CMK (cell line): ENCODE results near the gene NOS1AP.

Experiments used
- DNase-seq: peaks from one replicate; pipeline ENCODE4 v3.0.0-alpha.2; 2010; ENCODE audit warnings: low read depth

NOS1AP gene

DNA sequence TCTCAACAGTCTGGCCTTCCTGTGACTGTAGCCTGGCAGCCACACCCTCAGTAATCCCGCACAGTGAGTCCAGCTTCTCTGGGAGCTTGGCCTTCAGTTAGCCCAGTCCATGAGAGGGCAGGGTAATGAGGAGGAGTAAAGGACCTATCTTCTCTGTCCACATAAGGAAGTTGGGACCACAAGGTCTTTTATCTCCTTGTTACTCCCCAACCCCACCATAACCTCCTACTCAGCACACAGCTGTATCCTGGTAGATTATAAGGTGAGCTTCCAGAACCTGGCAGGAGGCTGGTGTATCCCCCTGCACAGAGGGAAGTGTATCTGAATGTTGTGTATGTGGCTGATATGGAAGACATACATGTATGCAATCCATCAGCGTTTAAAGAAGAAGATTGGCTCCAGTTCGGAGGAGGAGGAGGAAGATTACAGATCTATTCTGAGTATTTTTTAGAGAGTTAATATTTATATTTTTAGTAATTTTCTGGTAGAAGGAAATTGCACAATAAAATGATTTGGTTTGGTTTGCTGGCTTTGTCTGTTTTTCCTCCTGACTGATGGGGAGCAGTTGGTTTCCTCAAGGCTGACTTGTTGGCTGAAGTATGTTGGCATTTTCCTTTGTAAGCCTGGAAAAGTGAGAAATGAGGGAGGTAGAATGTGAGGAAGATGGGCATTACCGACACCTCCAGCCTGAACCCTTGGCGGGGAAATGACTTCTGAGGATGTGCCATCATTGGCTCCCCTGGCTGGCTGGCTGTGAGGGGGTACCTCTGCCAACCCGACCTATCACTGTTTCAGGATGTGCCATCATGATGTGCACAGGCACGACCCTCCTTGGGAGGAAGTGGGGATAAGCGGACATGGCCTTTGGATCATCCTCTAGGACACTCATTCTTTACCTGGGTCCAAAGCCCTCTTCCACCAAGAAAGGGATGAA, 317.1 kb downstream of the NOS1AP start:
- peak; percentile 96 for DNase-seq

GRCh38 chr1:162387226-162388082, 318.0 kb downstream of the NOS1AP start:
- no peak for DNase-seq

- DNase-seq, result no peak
Observed at GRCh38 chr1:162388083-162388594, 318.6 kb downstream of the NOS1AP start.

DNA sequence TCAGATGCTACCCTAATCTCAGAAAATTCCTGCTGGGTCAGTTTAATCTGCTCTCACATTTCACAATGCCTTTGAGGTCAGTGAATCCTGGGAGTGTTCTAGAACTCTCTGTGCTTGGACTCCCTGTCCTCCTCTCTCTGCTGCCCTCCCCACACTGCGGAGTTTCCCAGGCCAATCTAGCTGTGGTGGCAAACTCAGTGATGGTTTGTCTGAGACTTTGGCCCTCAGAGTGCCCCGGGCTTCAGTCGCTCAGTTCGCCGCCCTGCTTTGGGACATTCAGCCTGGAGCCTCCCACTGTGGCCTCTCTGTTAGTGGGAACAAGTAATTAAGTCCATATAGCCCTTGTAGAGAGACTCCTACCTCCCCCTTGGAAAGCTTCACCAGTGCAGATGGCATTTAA, 319.1 kb downstream of the NOS1AP start:
- DNase-seq, result no peak

DNA sequence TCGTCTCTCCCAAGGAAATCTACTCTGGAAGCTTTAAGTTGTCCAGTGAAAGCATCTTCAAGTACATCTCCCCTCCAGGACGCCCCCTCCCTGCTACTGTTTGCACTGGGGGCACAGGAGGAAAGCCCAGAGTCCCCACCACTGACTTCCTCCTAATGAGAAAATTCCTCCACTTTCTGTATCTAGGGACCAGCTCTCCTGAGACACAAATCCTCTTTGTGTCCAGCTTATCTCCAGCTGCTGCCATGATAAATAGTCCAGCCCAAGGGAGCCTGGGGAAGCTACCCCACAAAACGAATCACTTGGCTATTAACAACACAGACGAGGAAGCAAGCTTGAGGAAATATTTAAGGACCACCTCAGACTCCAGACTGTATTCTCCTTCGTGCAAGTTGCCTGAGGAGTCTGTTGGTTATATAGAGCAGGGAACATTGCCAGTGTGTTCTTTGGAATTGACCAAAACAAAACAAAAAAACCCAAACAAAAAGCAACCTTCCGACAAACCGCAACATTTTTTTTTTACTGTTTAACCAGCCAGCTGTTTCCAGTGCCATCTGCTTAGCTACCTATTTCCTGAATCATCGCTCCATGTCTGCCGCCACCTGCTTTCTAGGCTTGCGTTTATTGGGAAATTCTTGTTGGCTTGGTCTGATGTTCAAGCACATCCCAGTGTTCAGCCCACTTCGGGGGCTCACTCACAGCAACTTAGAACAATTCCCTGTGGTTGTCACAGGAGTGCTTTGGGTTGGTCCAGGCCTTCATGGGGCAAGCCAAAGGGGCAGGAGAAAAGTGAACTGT, 319.7 kb downstream of the NOS1AP start:
- DNase-seq, result no peak

GRCh38 chr1:162389971-162390370, 320.5 kb downstream of the NOS1AP start:
- no peak for DNase-seq

- DNase-seq, result no peak
Observed at GRCh38 chr1:162390396-162391185, 321.1 kb downstream of the NOS1AP start.

DNA sequence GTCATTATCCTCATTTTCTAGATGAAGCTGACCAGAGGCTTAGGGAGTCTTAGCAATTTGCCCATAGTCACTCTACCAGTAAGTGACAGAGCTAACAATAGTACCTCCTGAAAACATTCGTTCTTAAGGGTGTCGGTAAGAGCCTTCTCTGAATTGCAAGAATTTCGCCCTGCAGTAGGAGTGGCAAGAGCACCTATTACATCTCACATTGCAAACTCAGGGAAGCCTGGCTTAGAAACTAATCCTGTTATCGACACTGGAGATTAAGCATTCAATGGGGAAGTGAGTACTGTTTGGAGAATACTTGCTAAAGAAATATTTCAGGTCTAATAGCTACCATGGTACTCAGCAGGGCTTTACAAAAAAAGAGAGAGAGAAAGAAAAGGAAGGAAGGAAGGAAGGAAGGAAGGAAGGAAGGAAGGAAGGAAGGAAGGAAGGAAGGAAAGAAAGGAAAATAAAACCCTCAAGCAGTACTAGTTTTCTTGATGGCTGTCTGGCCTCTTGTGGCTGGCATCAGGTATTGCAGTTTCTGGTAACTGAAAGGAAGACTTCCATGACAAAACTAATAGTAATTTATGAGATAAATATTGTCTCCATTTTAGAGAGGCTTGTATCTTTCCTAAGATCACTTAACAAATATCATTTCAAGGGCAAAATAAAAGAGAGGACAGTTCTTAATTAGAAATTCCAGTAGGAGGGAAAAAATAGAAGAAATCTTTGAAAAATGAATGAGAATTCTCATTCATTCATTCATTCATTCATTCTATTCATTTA, 322.5 kb downstream of the NOS1AP start:
- no peak for DNase-seq

DNA sequence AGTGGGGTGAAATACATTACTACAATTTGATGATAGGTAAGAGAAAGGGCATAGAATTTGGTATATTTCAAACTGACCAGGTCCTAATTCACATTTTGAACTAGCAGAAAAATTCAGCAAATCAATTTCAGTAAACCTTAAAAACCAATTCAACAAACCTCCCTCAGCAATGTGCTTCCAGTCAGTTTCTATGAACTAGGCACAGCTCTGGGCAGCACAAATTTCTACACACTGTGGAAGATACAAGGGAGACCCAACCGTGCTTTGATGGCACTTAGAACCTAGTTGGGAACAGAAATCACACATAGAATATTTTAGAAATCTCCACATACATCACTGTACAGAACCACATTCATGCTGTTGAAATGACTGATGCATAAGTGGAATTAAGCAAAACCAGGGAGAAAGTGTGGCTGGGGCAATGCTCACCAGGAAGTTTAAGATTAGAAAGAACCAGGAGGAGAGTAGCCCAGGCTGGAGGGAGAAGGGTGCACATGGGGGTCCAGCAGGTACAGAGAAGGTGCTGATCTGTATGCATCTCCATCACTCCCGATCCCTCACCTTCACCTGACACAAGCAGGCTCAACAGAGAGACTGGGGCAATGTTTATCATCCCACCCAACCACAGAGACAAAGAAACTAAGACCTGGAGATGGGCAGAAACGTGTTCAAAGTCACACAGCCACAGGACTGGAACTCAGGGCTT, 326.9 kb downstream of the NOS1AP start:
- no peak for DNase-seq

DNA sequence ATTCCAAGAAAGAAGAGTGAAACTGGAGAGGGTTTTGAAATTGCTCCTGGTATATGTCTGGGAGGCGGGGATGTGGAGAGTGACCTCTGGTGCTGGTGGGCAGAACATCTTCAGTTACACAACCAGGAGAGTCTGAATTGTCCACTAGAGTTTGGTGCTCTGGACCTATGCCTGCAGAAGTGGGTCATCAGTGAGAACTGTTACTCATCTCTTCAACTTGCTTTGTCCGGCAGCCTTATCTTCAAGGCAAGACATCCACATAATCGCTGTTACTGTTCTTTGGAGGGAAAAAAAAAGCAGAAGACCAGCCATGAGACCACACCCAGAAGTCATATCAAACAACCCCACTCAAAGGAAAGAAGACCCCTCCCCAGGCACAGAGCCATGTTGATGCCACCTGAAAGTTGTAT, 327.6 kb downstream of the NOS1AP start:
- no peak for DNase-seq

GRCh38 chr1:162397943-162398560, 328.6 kb downstream of the NOS1AP start:
- DNase-seq, result no peak

GRCh38 chr1:162398999-162399580, 329.6 kb downstream of the NOS1AP start:
- DNase-seq, result no peak

GRCh38 chr1:162400790-162401355, 331.4 kb downstream of the NOS1AP start:
- DNase-seq, result no peak

DNA sequence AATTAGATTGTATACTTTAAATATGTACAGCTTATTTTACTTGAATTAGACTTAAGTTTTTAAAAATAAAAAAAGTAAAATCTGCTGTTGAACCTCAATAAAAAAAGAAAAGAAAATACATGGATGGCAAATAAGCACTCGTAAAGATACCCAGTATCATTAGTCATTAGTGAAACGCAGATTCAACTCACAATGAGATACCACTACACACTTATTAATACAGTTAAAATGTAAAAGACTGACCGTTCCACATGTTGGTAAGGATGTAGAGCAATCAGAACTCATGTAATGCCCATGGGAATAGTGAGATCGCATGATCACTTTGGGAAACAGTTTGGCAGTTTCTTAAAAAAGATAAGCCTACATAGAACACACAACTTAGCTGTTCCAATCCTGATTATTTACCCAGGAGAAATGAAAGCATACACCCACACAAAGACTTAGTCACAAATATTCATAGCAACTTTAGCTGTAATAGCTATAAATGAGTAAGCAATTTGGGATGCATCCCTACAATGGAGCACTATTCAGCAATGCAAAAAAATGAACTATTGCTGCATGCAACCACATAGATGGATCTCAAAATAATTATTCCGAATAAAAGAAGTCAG, 335.2 kb downstream of the NOS1AP start:
- no peak for DNase-seq

GRCh38 chr1:162405800-162406199, 336.3 kb downstream of the NOS1AP start:
- no peak for DNase-seq

DNA sequence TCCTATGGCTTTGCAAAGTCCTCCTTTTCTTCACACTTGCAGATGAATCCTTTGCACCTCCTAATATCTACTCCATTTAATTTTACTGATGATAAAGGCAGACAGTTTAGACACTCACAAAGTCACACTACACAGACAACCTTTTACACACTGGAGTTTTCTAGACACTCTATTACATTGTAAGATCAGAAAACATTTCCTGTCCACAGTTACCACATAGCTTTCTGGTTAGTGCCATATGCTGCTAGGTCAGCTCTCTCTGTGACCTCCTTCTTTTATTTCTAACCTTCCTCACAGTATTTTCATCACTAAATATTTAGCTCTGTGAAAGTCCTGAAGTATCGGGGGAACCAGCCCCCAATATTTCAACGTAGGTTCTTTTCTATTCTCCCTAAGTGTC, 337.3 kb downstream of the NOS1AP start:
- DNase-seq, result no peak

DNA sequence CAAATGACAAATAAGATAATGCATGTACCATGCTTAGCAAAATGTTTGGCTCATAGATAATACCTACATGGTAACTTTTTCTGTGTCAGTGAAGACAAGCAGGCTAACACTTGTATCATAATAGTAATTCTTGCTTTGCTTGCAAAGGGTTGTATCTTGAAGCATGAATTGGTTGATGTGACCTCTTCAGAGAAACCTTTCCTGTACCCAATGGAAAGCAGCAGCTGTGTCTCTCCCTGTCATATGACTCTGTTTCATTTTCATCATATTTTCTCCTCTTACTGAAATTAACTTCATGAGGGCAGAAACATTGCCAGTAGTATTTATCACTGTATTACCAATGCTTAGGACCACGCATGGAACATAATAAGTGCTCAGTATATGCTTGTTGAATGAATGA, 338.0 kb downstream of the NOS1AP start:
- no peak for DNase-seq

DNA sequence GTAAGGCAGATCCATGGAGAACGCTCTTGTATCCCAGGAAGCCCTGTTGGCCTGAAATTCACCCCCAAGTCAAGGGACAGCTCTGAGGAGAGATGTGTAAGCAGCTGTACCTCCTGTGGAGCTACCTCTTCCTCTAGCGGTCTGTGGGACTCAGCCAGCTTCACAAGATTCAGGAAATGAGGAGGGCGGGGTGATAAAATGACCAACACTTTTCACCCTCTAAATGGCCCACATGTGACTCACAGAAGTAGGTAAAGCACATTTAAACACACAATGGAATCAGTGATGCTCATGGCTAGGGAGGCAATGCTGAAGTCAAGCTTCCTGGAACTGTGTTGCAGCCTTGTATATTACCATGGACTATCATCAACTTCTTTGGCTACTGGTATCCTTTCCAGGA, 342.5 kb downstream of the NOS1AP start, which contains the start of gene SH2D1B:
Gene SH2D1B, minus strand, starts transcription at position 135 of the 400 bp plus-strand sequence. Its CDS starts 120 bp downstream, at position 15.
- DNase-seq, result no peak
